ENCODE measurements around the gene ACADL.
"Not testable (repeated sequence)": the region's sequence is repeated elsewhere in the genome, so short reads cannot be mapped to it uniquely, and the experiment has no call there.

Gene ACADL

GRCh38 chr2:210199854-210200253 is 25.4 kb downstream of the ACADL start:
- DNase-seq: no peak

- no peak for DNase-seq
Measured at GRCh38 chr2:210199186-210199765, 26.0 kb downstream of the ACADL start.

- DNase-seq: no peak
Measured at GRCh38 chr2:210198326-210198725, 26.9 kb downstream of the ACADL start.

- DNase-seq: no peak
Measured at GRCh38 chr2:210197720-210198119, 27.5 kb downstream of the ACADL start.

- DNase-seq: no peak
Measured at GRCh38 chr2:210195101-210195852, 30.0 kb downstream of the ACADL start.

GRCh38 chr2:210190345-210190744 is 34.9 kb downstream of the ACADL start:
- no peak for DNase-seq

- DNase-seq: no peak
Measured at GRCh38 chr2:210189452-210190138, 35.7 kb downstream of the ACADL start.

GRCh38 chr2:210188755-210189154 is 36.5 kb downstream of the ACADL start:
- DNase-seq: no peak

GRCh38 chr2:210188190-210188589 is 37.1 kb downstream of the ACADL start:
- no peak for DNase-seq

GRCh38 chr2:210183936-210184335 is 41.3 kb downstream of the ACADL start:
- not testable (repeated sequence) for DNase-seq

GRCh38 chr2:210181606-210182088 is 43.6 kb downstream of the ACADL start:
- DNase-seq: not testable (repeated sequence)

GRCh38 chr2:210181033-210181605 is 44.1 kb downstream of the ACADL start:
- not testable (repeated sequence) for DNase-seq

- DNase-seq: no peak
Measured at GRCh38 chr2:210180477-210180876, 44.8 kb downstream of the ACADL start.

GRCh38 chr2:210179351-210179990 is 45.8 kb downstream of the ACADL start:
- no peak for DNase-seq

GRCh38 chr2:210177769-210178168 is 47.5 kb downstream of the ACADL start:
- DNase-seq: no peak

GRCh38 chr2:210177115-210177514 is 48.1 kb downstream of the ACADL start:
- not testable (repeated sequence) for DNase-seq

- DNase-seq: no peak
Measured at GRCh38 chr2:210174086-210174485, 51.2 kb downstream of the ACADL start.

- no peak for DNase-seq
Measured at GRCh38 chr2:210172219-210172575, 53.0 kb downstream of the ACADL start.

GRCh38 chr2:210171309-210172218 is 53.7 kb downstream of the ACADL start, which contains the start of gene KANSL1L:
KANSL1L (minus strand) TSS chr2:210171409; CDS start chr2:210154582, 16,827 bp downstream.
- DNase-seq: peak; percentile 99

- peak; percentile 99 for DNase-seq
Measured at GRCh38 chr2:210170446-210171303, 54.6 kb downstream of the ACADL start.

- DNase-seq: no peak
Measured at GRCh38 chr2:210170196-210170445, 55.1 kb downstream of the ACADL start.
